Osteocyte (in vitro differentiated cells): ENCODE results near the gene RHEB. TPM values are rescaled to one million over a fixed set of nuclear protein-coding genes. Genes with fewer than 3 reads are reported as not detected.

ENCODE experiments used
- DNase-seq: peaks from one replicate; pipeline ENCODE4 v3.0.0; 2021; ENCODE audit warnings: mixed read lengths; ENCODE audit not compliant: unreplicated experiment; ENCODE audit errors: extremely low spot score
- H3K27ac Mint-ChIP-seq: one replicate; pipeline ENCODE4 v1.8.0; 2021; ENCODE audit warnings: mild to moderate bottlenecking, mixed read lengths; ENCODE audit not compliant: unreplicated experiment
- H3K27me3 Mint-ChIP-seq: one replicate; pipeline ENCODE4 v1.8.0; 2021; ENCODE audit warnings: mixed read lengths; ENCODE audit not compliant: unreplicated experiment
- H3K36me3 Mint-ChIP-seq: one replicate; pipeline ENCODE4 v1.8.0; 2021; ENCODE audit warnings: mixed read lengths; ENCODE audit not compliant: unreplicated experiment
- H3K4me1 Mint-ChIP-seq: one replicate; pipeline ENCODE4 v1.8.0; 2021; ENCODE audit warnings: mixed read lengths; ENCODE audit not compliant: unreplicated experiment
- H3K4me3 Mint-ChIP-seq: one replicate; pipeline ENCODE4 v1.8.0; 2021; ENCODE audit warnings: mild to moderate bottlenecking, moderate library complexity, mixed read lengths; ENCODE audit not compliant: unreplicated experiment
- H3K9me3 Mint-ChIP-seq: one replicate; pipeline ENCODE4 v1.8.0; 2021; ENCODE audit warnings: mixed read lengths; ENCODE audit not compliant: unreplicated experiment
- total RNA-seq: library from RNA; stranded (reverse); gene quantifications from 2 replicates; pipeline ENCODE4 v1.2.1, GENCODE V29; 2021
- TF ChIP-seq, protein P1 (sequence below): fragments of 200-600 bp; sonication (generic); IDR thresholded peaks from 2 replicates; pipeline ENCODE4 v1.5.0; 2021; ENCODE audit warnings: antibody characterized with exemption, mild to moderate bottlenecking, moderate library complexity

Gene RHEB
- total RNA-seq, 1 donor from 2014 or later, result 97.7 TPM

DNA sequence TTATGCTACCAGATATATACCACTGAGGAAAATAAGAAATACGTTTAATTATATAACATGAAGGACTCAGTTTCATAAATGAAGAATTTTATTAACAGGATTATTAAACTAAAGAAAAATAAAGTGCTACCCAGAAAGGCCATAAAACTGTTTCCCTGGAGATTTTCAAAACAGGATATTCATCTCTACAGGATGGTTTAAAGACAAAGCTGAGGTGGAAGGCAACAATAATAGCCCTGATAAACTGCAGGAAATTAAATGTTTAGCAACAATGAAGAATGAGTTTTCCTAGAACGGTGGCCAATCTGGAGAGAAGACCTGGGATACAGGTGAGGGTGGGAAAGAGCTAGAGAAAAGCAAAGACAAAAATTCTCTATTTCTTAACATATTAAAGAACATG, 11.9 kb downstream of the RHEB start:
- peak overlapping the region; percentile 0 for H3K27ac Mint-ChIP-seq
- H3K9me3 Mint-ChIP-seq, result no peaks in the 10 kb centered on the region
- no peaks in the 10 kb centered on the region for H3K36me3 Mint-ChIP-seq
- peaks cover 43% of the 10 kb centered on the region for H3K4me1 Mint-ChIP-seq
- no peaks in the 10 kb centered on the region for H3K27me3 Mint-ChIP-seq
- TF ChIP-seq, protein P1, sequence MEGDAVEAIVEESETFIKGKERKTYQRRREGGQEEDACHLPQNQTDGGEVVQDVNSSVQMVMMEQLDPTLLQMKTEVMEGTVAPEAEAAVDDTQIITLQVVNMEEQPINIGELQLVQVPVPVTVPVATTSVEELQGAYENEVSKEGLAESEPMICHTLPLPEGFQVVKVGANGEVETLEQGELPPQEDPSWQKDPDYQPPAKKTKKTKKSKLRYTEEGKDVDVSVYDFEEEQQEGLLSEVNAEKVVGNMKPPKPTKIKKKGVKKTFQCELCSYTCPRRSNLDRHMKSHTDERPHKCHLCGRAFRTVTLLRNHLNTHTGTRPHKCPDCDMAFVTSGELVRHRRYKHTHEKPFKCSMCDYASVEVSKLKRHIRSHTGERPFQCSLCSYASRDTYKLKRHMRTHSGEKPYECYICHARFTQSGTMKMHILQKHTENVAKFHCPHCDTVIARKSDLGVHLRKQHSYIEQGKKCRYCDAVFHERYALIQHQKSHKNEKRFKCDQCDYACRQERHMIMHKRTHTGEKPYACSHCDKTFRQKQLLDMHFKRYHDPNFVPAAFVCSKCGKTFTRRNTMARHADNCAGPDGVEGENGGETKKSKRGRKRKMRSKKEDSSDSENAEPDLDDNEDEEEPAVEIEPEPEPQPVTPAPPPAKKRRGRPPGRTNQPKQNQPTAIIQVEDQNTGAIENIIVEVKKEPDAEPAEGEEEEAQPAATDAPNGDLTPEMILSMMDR, result no peak
- no peak overlapping the region for H3K4me3 Mint-ChIP-seq
- no peak for DNase-seq

GRCh38 chr7:151506901-151507382, 12.8 kb downstream of the RHEB start:
- no peaks in the 10 kb centered on the region for H3K9me3 Mint-ChIP-seq
- H3K27me3 Mint-ChIP-seq, result no peaks in the 10 kb centered on the region
- H3K4me1 Mint-ChIP-seq, result peaks cover 43% of the 10 kb centered on the region
- no peak for DNase-seq
- H3K4me3 Mint-ChIP-seq, result no peak overlapping the region
- TF ChIP-seq, protein P1, result peak; percentile 11
- H3K36me3 Mint-ChIP-seq, result no peaks in the 10 kb centered on the region
- H3K27ac Mint-ChIP-seq, result peak overlapping the region; percentile 60

GRCh38 chr7:151505836-151506468, 13.7 kb downstream of the RHEB start:
- H3K4me3 Mint-ChIP-seq, result no peak overlapping the region
- no peak for DNase-seq
- H3K27me3 Mint-ChIP-seq, result no peaks in the 10 kb centered on the region
- H3K9me3 Mint-ChIP-seq, result no peaks in the 10 kb centered on the region
- H3K27ac Mint-ChIP-seq, result no peak overlapping the region
- TF ChIP-seq, protein P1, result no peak
- peaks cover 2% of the 10 kb centered on the region for H3K36me3 Mint-ChIP-seq
- peaks cover 41% of the 10 kb centered on the region for H3K4me1 Mint-ChIP-seq

DNA sequence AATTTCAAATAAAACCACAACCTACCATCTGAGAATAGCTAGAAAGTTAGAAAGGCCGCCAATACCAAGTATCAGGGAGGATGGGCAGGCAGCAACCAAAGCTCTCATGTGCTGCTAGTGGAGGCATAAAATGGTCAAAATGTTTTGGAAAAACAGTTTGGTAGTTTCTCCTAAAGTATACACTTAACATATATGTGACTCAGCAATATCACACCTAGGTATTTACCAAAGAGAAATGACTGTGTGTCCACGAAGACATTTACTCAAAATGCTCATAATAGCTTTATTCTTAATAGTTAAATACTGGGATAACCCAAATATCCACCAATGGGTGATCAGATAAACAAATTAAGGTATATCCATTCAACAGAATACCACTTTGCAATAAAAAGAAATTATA, 14.3 kb downstream of the RHEB start:
- Mint-ChIP-seq H3K4me1 (peaks cover 42% of the 10 kb centered on the region), H3K4me3 (no peak overlapping the region), H3K9me3 (no peaks in the 10 kb centered on the region), H3K36me3 (peaks cover 2% of the 10 kb centered on the region), H3K27me3 (no peaks in the 10 kb centered on the region), H3K27ac (no peak overlapping the region)
- TF ChIP-seq, protein P1, result no peak
- no peak for DNase-seq

GRCh38 chr7:151504715-151505326, 14.9 kb downstream of the RHEB start:
- no peak overlapping the region for H3K4me3 Mint-ChIP-seq
- peaks cover 44% of the 10 kb centered on the region for H3K4me1 Mint-ChIP-seq
- TF ChIP-seq, protein P1, result no peak
- DNase-seq, result no peak
- H3K36me3 Mint-ChIP-seq, result peaks cover 2% of the 10 kb centered on the region
- no peak overlapping the region for H3K27ac Mint-ChIP-seq
- no peaks in the 10 kb centered on the region for H3K27me3 Mint-ChIP-seq
- no peaks in the 10 kb centered on the region for H3K9me3 Mint-ChIP-seq
